Fibroblast of villous mesenchyme (primary cell): ENCODE data around the gene NOP53. TPM values are rescaled to one million over a fixed set of nuclear protein-coding genes. Genes with fewer than 3 reads are reported as not detected.

Experiments
- DNase-seq: peaks from one replicate; pipeline ENCODE4 v3.0.0-alpha.2; 2010; ENCODE audit warnings: low read depth
- H3K4me3 ChIP-seq: 2 replicates; pipeline ENCODE4 v1.5.1; 2011; ENCODE audit warnings: low read depth, mild to moderate bottlenecking, low read length
- CTCF ChIP-seq: IDR thresholded peaks from 2 replicates; pipeline ENCODE4 v1.5.1; 2012; ENCODE audit warnings: low read depth, mild to moderate bottlenecking, low read length; ENCODE audit not compliant: insufficient read depth
- total RNA-seq: library from RNA; depleted of rRNA; stranded (reverse); fragments of >200 nt; gene quantifications from 2 replicates; pipeline ENCODE4 v1.2.3, GENCODE V29; 2012

Gene NOP53
- total RNA-seq, 1 donor, result 35.0 TPM

- DNase-seq, result no peak
- H3K4me3 ChIP-seq, result no peak overlapping the region
- TF ChIP-seq CTCF, result no peak
These were observed 47.3 kb downstream of the NOP53 start for GRCh38 chr19:47792616-47793015.

- no peak overlapping the region for H3K4me3 ChIP-seq
- no peak for TF ChIP-seq CTCF
- DNase-seq, result no peak
These were observed 49.2 kb downstream of the NOP53 start for GRCh38 chr19:47794526-47794925.

DNA sequence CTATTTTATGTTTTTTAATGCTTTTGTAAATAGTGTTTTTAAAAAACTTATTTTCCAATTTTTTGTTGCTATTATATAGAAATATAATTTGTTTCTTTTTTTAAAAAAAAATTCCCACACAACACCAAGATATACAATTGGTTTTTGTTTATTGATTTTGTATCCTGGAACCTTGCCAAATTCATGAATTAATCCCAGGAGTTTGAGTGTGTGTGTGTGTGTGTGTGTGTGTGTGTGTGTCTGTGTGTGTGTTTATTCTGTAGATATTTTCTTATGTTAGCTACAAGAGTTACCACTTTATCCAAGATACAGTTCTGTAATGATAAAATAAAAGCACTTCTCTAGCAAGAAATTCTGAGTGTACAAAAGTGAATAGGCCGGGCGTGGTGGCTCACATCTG, 51.4 kb downstream of the NOP53 start:
- TF ChIP-seq CTCF, result no peak
- H3K4me3 ChIP-seq, result no peak overlapping the region
- DNase-seq, result no peak

- no peak for DNase-seq
- TF ChIP-seq CTCF, result no peak
- no peak overlapping the region for H3K4me3 ChIP-seq
These were observed 52.9 kb downstream of the NOP53 start for GRCh38 chr19:47797996-47798903.

DNA sequence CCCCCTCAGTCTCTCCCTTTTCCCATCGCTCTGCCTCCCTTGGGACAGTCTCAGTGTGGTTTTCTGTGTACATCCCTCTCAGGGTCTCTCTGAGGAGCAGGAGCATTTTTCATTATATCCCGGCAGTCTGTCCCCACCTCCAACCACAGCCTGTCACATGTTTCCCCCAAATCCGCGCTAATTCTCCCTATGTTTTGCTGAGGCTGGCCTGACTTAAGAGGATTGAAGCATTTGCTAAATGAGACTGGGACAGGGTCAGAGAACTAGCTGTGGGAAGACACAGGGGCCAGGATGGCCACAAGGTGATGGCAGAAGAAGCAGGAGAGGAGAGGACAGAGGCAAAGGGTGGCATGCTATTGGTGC, 53.5 kb downstream of the NOP53 start:
- H3K4me3 ChIP-seq, result no peak overlapping the region
- TF ChIP-seq CTCF, result no peak
- DNase-seq, result no peak

DNA sequence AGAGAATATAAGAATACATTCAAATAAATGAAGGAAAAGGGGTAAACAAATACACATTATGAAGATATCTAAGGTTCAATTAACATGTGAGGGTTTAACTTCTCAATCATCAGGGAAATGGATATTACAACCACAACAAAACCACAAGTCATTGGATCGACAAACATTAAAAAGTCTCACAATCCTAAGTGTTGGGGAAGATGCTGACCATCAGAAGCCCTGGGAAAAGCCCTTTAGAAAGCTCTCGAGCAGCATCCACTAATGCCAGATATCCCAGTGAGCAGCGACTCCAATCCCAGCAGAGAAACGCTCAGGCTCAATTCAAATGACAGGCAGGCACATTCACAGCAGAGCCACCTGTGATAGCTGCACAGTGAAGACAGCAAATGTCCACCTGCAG, 55.9 kb downstream of the NOP53 start:
- H3K4me3 ChIP-seq, result no peak overlapping the region
- no peak for DNase-seq
- no peak for TF ChIP-seq CTCF
